Germinal center (tissue), 1 donor: Measurements from ENCODE around the gene CHRM5.

Source experiments
- DNase-seq: peaks from one replicate; pipeline ENCODE4 v3.0.0; 2012; ENCODE audit warnings: mixed read lengths, low spot score

Gene CHRM5

DNA sequence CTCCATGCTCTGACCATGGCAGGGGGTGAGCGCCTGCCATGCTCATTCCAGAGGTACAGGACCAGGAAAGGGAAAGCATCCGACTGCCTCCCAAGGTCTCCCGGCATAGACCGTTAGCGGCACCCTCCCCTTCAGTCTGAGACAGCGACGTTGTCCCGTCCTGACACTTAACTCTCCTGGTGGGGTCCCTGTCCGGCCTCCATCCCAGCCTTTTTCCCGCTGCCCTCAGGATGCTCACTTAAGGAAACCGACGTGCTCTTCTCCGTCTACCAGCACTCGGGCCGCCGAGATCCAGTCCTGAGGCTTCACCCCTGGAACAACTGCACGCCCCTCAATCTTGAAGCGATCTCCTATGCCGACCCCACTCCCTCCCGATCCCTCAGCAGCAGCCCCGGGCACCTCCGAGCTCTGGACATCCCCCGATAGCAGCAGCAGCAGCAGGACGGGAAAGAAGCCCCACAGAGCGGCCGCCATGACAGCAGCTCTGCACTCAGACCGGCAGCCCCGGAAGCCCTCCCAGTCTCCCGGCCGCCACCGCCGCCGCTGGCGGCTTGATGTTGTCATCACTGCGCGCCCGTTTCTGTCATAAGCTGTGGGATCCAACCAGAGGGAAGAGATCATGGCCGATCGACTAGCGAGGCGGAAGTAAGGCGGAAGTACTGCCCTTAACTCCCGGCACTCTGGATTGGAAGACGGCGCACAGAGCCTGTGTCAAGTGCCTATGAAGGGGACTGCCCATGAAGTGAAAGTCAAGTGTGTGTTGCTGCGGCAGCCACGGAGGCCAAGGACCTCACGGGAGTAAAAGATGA lies 133.3 kb downstream of the CHRM5 start, which contains the start of the genes EMC7 and PGBD4:
EMC7 (minus strand) TSS at position 497 of the 809 bp plus-strand sequence; CDS start at position 474, 23 bp downstream.
PGBD4 (plus strand) TSS at position 718 of the 809 bp plus-strand sequence. CDS start 449 bp downstream, outside the sequence.
- DNase-seq, result peak; percentile 94

DNA sequence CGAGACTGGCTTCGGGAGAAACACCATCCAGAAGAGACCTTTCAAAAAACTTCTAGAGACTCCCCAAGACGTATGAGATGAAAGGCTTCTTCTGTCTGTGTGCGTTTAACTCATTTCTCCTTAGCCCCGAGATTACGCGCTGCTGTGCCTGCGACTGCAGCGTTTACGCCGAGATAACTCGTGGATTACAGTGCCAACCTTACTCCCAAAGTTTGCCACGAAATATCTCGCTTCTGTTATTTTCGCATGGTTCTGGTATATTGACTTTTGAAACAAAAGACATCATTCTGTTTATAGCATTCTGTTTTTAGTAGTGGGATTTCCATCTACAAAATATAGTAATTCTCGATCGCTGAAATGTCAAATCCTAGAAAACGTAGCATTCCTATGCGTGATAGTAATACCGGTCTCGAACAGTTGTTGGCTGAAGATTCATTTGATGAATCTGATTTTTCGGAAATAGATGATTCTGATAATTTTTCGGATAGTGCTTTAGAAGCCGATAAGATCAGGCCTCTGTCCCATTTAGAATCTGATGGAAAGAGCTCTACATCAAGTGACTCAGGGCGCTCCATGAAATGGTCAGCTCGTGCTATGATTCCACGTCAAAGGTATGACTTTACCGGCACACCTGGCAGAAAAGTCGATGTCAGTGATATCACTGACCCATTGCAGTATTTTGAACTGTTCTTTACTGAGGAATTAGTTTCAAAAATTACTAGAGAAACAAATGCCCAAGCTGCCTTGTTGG lies 134.1 kb downstream of the CHRM5 start:
- no peak for DNase-seq

DNA sequence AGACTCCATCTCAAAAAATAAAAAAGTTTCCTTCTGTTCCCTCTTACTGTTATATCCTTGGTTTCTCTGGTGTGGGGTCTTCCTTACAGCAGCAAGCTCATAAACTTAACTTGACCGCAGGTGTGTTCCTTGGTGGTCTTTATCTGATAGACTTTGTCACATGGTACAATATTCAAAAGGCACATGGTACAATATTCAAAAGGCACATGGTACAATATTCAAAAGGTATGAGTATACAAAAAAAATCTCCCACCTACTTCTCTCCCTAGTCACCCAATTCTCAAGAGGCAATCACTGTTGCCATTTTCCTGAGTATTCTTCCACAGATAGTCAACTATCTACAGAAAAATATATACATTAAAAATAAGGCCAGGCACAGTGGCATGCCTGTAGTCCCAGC lies 138.1 kb downstream of the CHRM5 start:
- no peak for DNase-seq

DNA sequence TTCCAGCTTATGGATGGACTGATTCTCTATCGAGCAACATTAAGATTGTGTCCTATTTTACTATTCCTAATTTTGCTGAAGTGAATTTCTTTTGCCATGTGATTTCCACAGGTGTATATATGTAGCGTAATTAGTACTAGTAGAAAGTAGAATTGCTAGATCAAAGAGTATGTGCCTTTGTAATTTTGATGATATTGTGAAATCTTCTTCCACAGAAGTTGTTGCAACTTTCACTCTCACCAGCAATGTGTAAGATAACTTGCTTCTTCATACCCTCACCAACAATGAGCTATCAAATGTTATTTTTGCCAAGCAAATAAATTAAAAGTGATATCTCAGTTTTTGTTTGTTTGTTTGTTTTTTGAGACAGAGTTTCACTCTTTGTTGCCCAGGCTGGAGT lies 139.0 kb downstream of the CHRM5 start:
- DNase-seq, result no peak

DNA sequence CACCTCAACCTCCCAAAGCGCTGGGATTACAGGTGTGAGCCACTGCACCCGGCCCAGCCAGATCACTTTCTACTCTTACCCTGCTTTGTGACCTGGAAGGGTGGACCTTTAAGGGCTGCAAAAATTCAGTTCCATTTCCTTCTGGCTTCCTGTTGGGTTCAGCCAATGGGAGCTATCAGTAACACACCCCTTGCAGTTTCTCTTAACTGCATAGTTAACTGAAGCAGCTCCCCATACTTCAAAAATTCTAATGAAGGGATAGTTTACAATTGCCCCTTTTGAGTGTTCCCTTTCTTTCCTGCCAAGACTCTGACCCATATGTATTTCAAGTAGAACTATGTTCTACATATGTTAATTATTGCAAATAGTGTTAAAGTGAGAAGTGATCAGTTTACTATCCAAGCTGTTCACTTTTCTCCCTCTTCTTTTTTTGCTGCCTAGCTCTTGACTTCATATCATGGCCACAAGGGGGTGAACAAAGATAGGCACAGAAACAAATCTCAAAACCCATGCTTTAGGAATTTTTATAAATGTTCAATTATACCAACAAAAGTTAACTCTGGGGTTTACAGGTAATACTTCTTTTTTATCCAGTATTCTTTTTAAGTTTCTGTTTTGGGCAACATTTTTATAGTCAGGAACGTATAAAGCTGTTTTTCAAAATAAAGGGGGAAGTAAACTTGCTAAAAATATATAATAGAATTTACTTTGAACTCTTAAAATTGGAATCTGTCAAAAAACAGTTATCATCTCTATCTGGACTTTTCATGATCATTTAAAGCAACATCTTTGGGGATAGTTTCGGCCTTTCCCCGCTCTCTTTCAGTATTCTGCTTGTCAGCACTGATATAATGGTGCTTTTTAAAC lies 141.7 kb downstream of the CHRM5 start:
- peak; percentile 13 for DNase-seq

DNA sequence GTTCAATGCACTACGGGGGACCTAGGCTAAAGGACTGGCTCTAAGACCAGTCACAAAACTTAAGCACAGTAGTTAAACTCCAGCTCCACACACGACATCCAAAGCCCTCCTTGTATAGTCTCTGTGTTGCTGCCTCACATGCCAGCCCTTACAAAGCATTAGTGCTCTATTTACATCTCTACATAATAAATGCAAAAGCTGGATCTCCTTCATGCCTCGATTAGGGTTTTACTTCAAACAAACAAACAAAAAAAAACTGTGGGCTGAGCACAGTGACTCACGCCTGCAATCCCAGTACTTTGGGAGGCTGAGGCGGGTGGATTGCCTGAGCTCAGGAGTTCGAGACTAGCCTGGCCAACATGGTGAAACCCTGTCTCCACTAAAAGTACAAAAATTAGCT lies 143.2 kb downstream of the CHRM5 start:
- DNase-seq, result no peak

DNA sequence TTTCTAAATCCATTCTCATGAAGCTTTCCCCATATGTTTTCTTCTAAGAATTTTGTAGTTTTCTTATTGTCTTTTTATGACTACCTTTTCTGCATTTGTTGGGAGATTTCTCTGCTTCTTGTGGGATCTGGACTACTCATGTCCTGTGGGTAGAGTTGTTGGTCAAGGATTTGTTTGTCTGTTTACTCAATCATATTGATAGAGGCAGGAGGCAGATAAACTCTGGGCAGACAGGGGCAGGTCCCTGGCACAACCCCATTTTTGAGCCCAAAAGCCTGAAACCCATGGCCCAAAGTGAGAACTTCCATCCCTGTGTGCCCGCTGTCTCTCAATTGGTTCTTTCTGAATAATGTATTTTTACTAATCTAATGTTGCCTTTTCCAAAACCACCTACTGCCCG lies 145.9 kb downstream of the CHRM5 start:
- no peak for DNase-seq

DNA sequence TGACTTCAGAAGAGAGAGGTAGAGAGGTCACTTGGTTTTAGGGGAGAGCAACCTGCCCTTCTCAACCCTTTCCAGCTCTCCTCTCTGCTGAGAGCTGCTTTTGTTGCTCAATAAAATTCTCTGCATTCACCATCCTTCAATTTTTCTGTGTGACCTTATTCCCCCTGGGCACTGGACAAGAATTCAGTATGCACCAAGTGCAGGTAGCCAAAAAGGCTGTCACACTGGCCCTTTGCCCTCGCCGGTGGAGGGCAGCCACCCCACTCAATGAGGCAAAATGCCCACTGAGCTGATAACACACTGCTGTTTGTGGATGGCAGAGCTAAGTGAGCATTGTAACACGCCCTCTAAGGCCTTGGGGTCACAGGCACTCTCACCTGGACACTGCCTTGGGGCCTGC lies 146.4 kb downstream of the CHRM5 start:
- no peak for DNase-seq

DNA sequence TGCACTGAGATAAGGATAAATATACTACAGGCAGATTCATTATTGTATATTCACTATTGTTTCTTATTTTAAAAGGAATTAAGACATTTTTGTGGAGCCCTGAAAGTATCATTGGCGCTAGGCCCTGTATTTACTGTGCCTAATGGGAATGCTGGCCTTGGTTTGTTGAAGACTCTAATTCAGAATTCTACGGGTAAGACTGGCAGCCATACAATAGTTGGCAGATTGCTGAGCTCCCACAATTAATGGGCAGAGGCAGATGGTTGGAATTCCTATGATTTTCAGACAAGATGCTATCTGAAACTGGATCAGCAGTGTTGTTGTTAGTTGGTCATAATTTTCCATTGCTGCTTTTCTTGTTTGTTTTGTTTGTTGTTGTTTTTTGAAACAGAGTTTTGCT lies 148.3 kb downstream of the CHRM5 start:
- DNase-seq, result no peak
